Measurements from ENCODE around the gene HACD3.

- TF ChIP-seq MTF2 (CRISPR knock-in tag; IDR thresholded peaks at IDR 0.05; ENCODE audit: borderline replicate concordance): no peak
- no peak for TF ChIP-seq DDIT3 (CRISPR knock-in tag; IDR thresholded peaks at IDR 0.05)
- no peak for TF ChIP-seq XRCC5 (optimal IDR thresholded peaks at IDR 0.05; ENCODE audit: low read length)
- no peak for TF ChIP-seq ZNF432 (CRISPR knock-in tag; IDR thresholded peaks at IDR 0.05; ENCODE audit: borderline replicate concordance)
- TF ChIP-seq XBP1 (CRISPR knock-in tag; IDR thresholded peaks at IDR 0.05): no peak
These were observed 11.1 kb downstream of the HACD3 start for GRCh38 chr15:65541231-65541820.

Measured in HepG2 (cell line).